Ovary (tissue), 9 donors: ENCODE results near the gene ANKRD52. TPM values are rescaled to one million over a fixed set of nuclear protein-coding genes. Genes with fewer than 3 reads are reported as not detected.

Experiments
- DNase-seq, 5 donors: peaks; one replicate each; pipeline ENCODE4 v3.0.0-alpha.2; 2019 to 2020
- H3K27ac ChIP-seq, 2 donors: fragments of 200-600 bp; one replicate each; pipeline versions ENCODE4 v1.5.1 to v1.8.0; 2019 to 2022
- H3K27me3 ChIP-seq: fragments of 200-600 bp; one replicate; pipeline ENCODE4 v1.8.0; 2022
- H3K36me3 ChIP-seq: fragments of 200-600 bp; sonication (generic); one replicate; pipeline ENCODE4 v1.5.1; 2019
- H3K4me1 ChIP-seq: one replicate; pipeline ENCODE4 v1.8.1; 2013; ENCODE audit warnings: mild to moderate bottlenecking, moderate library complexity; ENCODE audit not compliant: insufficient read depth
- H3K4me3 ChIP-seq: fragments of 200-600 bp; sonication (generic); one replicate; pipeline ENCODE4 v1.5.1; 2017
- H3K9me3 ChIP-seq, 2 donors: fragments of 200-600 bp in 1 of 2; sonication (generic) in 1 of 2; one replicate each; pipeline versions ENCODE4 v1.5.1 to v1.8.1; 2013 to 2019; ENCODE audit warnings: mild to moderate bottlenecking in 1 of 2, moderate library complexity in 1 of 2
- CTCF ChIP-seq, 3 donors: fragments of 450-650 bp in 2 of 3; fragments of 200-600 bp in 1 of 3; IDR thresholded peaks; one replicate each; pipeline versions ENCODE4 v1.5.1 to v1.8.0; 2016 to 2022; ENCODE audit warnings: antibody characterized with exemption in 3 of 3, mild to moderate bottlenecking in 1 of 3
- EP300 ChIP-seq: sonication (generic); formaldehyde crosslinking; IDR thresholded peaks from one replicate; pipeline ENCODE4 v1.6.1; 2017; ENCODE audit warnings: antibody characterized with exemption
- POLR2A ChIP-seq: fragments of 450-650 bp; IDR thresholded peaks from one replicate; pipeline ENCODE4 v1.6.1; 2017; ENCODE audit warnings: antibody characterized with exemption, mild to moderate bottlenecking, moderate library complexity
- WGBS, 3 donors: extraction: QIAGEN DNeasy Blood & Tissue Kit in 1 of 3; methylation state at CpG; one replicate each; pipeline versions ENCODE4 v1.1.5 to v1.1.7; 2013 to 2017; 5-methylcytosine and 5-hydroxymethylcytosine counted together
- intact Hi-C, 4 donors: fragments of 100-400 bp; cut with DNase I; formaldehyde crosslinking; loops; one replicate each; pipeline versions ENCODE4 v1.11.0 to v1.15.1; 2022 to 2023
- polyA plus RNA-seq, 2 donors: library from polyadenylated mRNA; stranded (reverse); fragments of 200-250 nt in 1 of 2; fragments of 350-450 nt in 1 of 2; fragmentation: Illumina TruSeq in 1 of 2; extraction: RNeasy Lipid Tissue Mini Kit (QIAGEN cat#74804) in 1 of 2; gene quantifications; one replicate each; pipeline ENCODE4 v1.2.3, GENCODE V29; 2013 to 2014
- total RNA-seq, 7 donors: library from RNA; depleted of rRNA in 2 of 7; stranded (reverse); fragments of >200 nt in 2 of 7; fragmentation: NEBNext Ultra II Directional in 3 of 7; extraction: Animal tissue kit (Norgen Biotek cat#: 25700) in 3 of 7; gene quantifications; one replicate each; pipeline versions ENCODE4 v1.1.0 to v1.2.4, GENCODE V29; 2016 to 2023
- donor health status: DM: no; HTN: no; CAD: no; lungs with moderate emphysema.
- donor health status: DM: no; HTN: no; CAD: no.
- donor health status: Bipolar disorder and iron deficiency.
- donor health status: DM: yes; HTN: yes; CAD: no.
- donor health status: DM: no; HTN: no; CAD: no.
- donor health status: DM: yes; HTN: yes; CAD: no.

Gene ANKRD52
- total and polyA plus RNA-seq, 9 donors: 9.1 to 37.7 (median 26.2) TPM

- WGBS, 3 donors: 13 to 15% (median 14%) methylated on average over 9 of the region's 9 CpGs
- Histone ChIP-seq H3K27me3 (no peaks in the 10 kb centered on the region), H3K36me3 (no peaks in the 10 kb centered on the region), H3K9me3 (no peaks in the 10 kb centered on the region), H3K4me3 (peak overlapping the region; percentile 57), H3K4me1 (peaks cover 3% of the 10 kb centered on the region), H3K27ac (peak overlapping the region; percentile 83 to 89)
- TF ChIP-seq CTCF (IDR thresholded peaks at IDR 0.05) (no peak), POLR2A (no peak)
- intact Hi-C loops: loop anchor here in 3 of 4 donors (2.0 to 10.0 kb wide), 6 partner anchors 32 to 274 kb away; partner anchors contain the start of genes MYL6 (in 1 of the 3), SLC39A5 (in 1 of the 3), SPRYD4 (in 1 of the 3) and ZC3H10 (in 1 of the 3)
- DNase-seq: peak in 1 of 5 donors; percentile 27
Observed at GRCh38 chr12:56190695-56191155, 67.5 kb downstream of the ANKRD52 start.

- Histone ChIP-seq H3K4me3 (peak overlapping the region; percentile 57), H3K27me3 (no peaks in the 10 kb centered on the region), H3K27ac (peak overlapping the region; percentile 83 to 89), H3K9me3 (no peaks in the 10 kb centered on the region), H3K36me3 (no peaks in the 10 kb centered on the region), H3K4me1 (peaks cover 3% of the 10 kb centered on the region)
- no peak for TF ChIP-seq EP300
- TF ChIP-seq CTCF (IDR thresholded peaks at IDR 0.05): peak in 1 of 3 donors; percentile 16
- intact Hi-C loops: loop anchor here (2.0 to 10.0 kb wide), 8 partner anchors 31 to 275 kb away; partner anchors contain the start of genes ESYT1 (in 1 of the 4), MYL6 (in 1 of the 4), SLC39A5 (in 1 of the 4) and SPRYD4 (in 1 of the 4)
- 1% methylated on average over 42 of the region's 42 CpGs for WGBS, 3 donors
- peak; percentile 86 to 94 (median 90) for DNase-seq
Observed at GRCh38 chr12:56189918-56190694, 68.1 kb downstream of the ANKRD52 start.

- H3K4me1 ChIP-seq: peaks cover 3% of the 10 kb centered on the region
- H3K36me3 ChIP-seq: no peaks in the 10 kb centered on the region
- intact Hi-C loops: loop anchor here in 3 of 4 donors (2.0 kb wide), 2 partner anchors 61 to 69 kb away; partner anchors contain the start of gene ESYT1 (in 1 of the 3)
- no peaks in the 10 kb centered on the region for H3K9me3 ChIP-seq
- 0 to 1% (median 1%) methylated on average over 56 to 92 of the region's 93 CpGs for WGBS, 3 donors
- peak within 1 kb of the TSS; percentile 83 to 93 for H3K27ac ChIP-seq
- peak; percentile 85 to 91 (median 89) for DNase-seq
- TF ChIP-seq CTCF (IDR thresholded peaks at IDR 0.05): peak; percentile 54 to 89 (median 67)
- no peak for TF ChIP-seq EP300
- TF ChIP-seq POLR2A: peak; percentile 49
- no peaks in the 10 kb centered on the region for H3K27me3 ChIP-seq
- peak within 1 kb of the TSS; percentile 93 for H3K4me3 ChIP-seq
Observed at GRCh38 chr12:56189099-56189917, 68.9 kb downstream of the ANKRD52 start, which contains the start of gene SMARCC2. SMARCC2 (minus strand) TSS chr12:56189483; CDS start chr12:56189461, 22 bp downstream.

DNA sequence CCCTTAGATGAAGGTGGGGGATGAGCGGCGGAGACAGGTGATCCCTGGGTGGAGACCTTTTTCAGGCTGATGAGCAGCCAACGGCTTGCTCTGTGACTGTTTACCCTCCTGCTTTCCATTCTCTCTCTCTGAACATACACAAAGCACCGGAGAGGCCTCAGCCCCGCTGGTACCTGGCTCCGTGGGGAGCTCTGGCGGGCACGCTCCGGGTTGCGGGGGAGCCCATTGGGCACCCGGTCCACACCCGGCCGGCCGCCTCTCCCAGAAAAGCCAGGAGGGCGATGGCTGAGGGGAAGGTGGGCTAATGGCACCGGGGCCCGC is 69.4 kb downstream of the ANKRD52 start:
- H3K9me3 ChIP-seq: no peaks in the 10 kb centered on the region
- WGBS, 3 donors: 0 to 2% (median 1%) methylated on average over 16 to 17 of the region's 17 CpGs
- H3K4me3 ChIP-seq: peak overlapping the region; percentile 93
- peak in 1 of 5 donors; percentile 18 for DNase-seq
- peak overlapping the region; percentile 83 to 93 for H3K27ac ChIP-seq
- H3K27me3 ChIP-seq: no peaks in the 10 kb centered on the region
- no peak for TF ChIP-seq EP300
- TF ChIP-seq CTCF (IDR thresholded peaks at IDR 0.05): no peak
- TF ChIP-seq POLR2A: no peak
- no peaks in the 10 kb centered on the region for H3K36me3 ChIP-seq
- intact Hi-C loops: loop anchor here in 3 of 4 donors (2.0 kb wide), 2 partner anchors 60 to 68 kb away; partner anchors contain the start of gene ESYT1 (in 1 of the 3)
- peaks cover 3% of the 10 kb centered on the region for H3K4me1 ChIP-seq
